Measurements from ENCODE around the gene KIF23.

- TF ChIP-seq POLR2A (IDR thresholded peaks at IDR 0.05; ENCODE audit: low read length): no peak
- TF ChIP-seq GATA1 (IDR thresholded peaks at IDR 0.05; ENCODE audit: low read depth, low read length): no peak
Measured at GRCh38 chr15:69395991-69396390, 18.2 kb upstream of the KIF23 start.
